Glomerular visceral epithelial cell (primary cell): ENCODE data around the gene LGALS4.
"Not testable (repeated sequence)": the region's sequence is repeated elsewhere in the genome, so short reads cannot be mapped to it uniquely, and the experiment has no call there.

Experiments
- DNase-seq: peaks from one replicate; pipeline ENCODE4 v3.0.0-alpha.2; 2016; ENCODE audit errors: extremely low spot score

LGALS4 gene

DNA sequence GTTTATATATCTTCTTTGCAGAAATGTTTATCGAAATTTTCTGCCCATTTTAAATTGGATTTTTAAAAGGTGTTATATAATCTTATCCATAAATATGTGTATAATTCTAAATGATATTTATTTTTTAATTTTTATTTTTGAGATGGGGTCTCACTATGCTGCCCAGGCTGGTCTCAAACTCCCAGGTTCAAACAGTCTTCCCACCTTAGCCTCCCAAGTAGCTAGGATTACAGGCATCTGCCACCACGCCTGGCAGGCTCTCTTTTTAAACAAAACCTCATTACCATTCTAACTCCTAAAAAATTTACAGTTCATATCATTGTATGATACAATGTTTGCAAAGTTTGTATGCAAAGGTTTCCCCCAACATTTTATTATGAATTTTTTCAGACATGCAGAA lies 16.6 kb downstream of the LGALS4 start:
- no peak for DNase-seq

DNA sequence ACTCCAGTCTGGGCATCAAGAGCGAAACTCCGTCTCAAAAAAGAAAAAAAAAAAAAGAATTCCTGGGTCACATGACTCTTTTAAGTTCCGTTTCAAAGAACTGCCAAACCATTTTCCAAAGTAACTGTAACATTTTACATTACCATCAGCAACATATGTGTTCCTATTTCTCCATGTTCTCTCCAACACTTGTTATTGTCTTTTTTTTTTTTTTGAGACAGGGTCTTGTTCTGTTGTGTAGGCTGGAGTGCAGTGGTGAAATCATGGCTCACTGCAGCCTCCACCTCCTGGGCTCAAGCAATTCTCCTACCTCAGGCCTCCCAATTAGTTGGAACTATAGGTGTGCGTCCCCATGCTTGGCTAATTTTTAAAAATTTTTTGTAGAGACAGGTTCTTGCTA lies 17.2 kb downstream of the LGALS4 start:
- DNase-seq = no peak

DNA sequence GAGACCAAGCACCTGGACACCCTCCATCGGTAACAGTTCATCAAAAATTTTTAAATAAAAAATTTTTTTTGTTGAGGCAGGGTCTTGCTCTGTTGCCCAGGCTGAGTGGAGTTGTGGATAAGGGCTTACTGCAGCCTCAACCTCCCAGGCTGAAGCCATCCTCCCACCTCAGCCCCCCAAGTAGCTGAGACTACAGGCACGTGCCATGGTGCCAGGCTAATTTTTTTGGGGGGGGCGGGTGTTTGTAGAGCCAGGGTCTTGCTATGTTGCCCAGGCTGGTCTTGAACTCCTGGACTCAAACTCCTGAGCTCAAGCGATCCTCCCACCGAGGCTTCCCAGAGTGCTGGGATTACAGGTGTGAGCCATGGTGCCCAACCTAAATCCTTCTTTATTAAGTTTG lies 19.1 kb downstream of the LGALS4 start:
- DNase-seq = no peak

DNA sequence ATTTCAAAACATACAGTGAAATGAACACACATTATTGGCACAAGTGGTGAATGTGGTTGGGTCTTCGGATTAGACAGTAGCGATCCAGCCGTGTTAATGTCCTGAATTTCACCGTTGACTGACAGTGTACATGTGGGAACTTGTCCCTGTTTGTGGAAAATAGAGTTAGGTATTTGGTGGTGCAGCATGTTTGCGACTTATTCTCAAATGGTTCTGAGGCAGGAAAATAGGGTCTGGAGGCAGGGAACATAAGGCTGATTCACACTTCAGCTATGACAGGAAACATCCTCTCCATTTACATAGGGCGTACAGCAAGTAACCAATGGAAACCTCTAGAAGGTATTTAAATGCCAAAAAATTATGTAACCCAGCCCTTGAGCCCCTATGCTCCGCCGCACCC lies 19.6 kb downstream of the LGALS4 start:
- DNase-seq = peak; percentile 16

DNA sequence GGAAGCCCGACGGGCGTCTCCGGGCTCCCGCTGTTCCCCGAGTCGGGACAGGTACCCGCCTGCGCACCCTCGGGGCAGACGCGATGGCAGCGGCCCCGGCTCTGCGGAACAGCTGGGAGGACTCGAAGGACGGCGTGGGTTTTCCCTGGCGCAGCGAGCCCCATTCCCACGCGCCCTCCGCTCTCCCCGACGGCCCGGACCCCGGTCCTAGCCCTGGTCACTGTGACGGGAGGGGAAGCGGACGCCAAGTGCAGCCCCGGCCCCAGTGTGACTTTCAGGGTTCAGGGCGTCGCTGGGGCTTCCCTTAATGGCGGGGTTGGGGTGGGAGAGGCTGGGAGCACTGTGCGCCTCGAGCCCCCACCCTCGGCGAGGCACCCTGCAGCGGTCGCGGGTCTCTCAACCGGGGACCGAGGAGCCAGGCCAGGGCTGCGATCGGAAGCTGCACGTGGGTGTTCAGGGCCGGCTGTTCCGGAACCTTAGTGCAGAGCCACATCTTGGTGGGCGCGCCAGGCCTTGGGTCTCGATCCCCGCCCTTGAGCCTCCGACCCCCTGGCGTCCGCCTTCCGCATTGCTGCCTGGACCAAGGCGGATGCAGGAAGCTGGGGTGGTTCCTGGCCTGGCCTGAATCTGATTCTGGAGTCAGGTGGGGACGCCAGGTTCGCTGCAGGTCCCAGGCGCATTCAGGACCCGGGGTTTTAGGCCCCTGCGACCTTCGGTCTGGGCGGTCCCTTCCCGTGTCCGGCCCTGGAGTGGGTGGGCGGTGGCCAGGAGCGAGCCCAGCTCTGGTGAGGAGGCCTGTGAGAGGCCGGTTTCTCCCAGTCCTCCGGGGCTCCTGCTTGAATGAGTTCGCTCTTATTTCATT lies 20.3 kb downstream of the LGALS4 start:
- no peak for DNase-seq

DNA sequence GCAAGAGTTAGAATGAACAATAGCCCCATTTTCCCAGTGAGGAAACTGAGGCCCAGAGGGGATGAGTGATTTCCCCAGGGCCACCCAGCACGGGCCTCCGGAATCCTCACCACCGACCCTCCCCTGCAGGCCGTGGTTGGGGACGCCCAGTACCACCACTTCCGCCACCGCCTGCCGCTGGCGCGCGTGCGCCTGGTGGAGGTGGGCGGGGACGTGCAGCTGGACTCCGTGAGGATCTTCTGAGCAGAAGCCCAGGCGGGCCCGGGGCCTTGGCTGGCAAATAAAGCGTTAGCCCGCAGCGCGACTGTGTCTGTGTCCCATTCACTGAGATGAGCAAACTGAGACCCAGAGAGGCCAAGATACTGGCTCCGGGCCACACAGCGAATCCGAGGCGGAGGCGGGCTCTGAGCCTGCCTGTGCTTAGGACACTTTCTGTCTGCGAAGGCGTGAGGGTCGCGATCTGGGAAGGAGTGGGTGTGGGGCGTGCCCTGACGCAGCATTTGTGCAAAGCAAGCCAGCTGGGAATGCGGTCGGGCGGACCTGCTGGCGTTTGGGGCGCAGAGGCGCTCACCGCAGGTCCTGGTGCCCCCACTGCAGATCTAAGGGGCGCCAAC lies 21.2 kb downstream of the LGALS4 start:
- not testable (repeated sequence) for DNase-seq

DNA sequence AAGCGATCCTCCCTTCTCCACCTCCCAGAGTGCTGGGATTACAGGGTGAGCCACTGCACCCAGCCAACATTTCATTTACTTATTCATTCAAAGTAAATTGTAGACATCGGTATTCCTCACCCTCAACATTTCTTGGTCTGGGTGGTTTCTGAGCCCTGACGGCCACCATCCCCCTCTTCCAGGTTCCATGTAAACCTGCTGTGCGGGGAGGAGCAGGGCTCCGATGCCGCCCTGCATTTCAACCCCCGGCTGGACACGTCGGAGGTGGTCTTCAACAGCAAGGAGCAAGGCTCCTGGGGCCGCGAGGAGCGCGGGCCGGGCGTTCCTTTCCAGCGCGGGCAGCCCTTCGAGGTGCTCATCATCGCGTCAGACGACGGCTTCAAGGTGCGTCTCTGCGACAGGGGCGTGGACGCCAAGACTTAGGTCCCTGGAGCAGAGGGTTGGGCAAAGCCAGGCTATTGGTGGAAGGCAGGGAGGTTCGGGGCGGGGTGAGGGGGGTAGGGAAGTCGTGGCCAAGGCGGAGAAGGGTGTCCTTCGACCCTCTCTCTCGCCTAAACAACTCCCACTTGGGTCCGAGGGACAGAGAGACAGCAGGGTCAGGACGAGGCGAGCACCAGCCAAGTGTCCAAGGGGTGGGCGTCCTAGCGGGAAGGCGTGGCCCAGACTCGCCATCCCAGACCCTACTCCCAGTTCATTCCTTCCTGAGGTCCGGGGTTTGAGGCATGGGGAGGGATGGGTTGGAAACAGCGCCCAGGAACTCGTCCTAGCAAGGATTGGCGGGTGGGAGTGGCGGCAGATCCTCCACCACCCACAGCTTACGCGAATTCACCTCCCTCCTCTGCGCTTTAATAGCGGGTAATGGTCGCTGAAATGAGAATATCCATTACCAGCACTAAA lies 22.0 kb downstream of the LGALS4 start:
- DNase-seq = not testable (repeated sequence)

DNA sequence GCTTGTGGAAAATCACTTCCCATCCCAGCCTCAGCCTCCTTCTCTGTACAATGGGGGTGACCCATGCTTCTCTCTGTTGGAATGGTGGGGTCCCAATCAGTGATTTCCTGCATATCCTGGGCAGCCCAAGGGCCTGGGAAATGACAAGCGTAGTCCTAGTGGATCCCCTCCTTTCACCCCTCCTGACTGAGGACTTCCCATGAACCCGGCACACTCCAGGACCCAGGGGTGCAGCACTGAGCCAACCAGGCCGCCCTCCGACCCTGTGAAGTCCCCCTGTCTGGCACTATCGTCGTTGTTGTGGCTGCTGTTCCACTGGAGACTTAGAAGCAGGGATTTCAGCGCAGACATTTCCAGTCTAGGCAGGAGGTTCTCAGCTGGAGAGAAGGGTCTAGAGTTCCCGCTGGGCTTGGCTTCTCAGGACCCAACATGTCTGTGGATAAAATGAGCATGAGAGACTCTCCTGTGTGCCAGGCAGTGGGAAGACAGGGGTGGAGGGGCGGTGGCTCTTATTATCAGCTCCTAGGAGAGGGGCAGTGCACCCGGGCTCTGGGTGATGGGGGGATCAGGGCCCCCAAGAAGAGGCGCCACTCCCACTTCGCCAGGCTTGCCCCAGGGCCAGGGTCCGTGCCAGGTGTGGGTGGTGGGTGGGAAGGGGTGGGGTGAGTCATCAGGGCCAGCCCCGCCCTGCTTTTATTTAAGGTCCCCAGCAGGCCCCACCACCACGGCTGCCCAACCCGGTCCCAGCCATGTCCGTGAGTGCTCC lies 24.1 kb downstream of the LGALS4 start, which contains the start of gene LGALS7B:
Gene LGALS7B (plus strand): TSS at position 723 of the 766 bp plus-strand sequence. CDS start 27 bp downstream, at position 750.
- DNase-seq = no peak

DNA sequence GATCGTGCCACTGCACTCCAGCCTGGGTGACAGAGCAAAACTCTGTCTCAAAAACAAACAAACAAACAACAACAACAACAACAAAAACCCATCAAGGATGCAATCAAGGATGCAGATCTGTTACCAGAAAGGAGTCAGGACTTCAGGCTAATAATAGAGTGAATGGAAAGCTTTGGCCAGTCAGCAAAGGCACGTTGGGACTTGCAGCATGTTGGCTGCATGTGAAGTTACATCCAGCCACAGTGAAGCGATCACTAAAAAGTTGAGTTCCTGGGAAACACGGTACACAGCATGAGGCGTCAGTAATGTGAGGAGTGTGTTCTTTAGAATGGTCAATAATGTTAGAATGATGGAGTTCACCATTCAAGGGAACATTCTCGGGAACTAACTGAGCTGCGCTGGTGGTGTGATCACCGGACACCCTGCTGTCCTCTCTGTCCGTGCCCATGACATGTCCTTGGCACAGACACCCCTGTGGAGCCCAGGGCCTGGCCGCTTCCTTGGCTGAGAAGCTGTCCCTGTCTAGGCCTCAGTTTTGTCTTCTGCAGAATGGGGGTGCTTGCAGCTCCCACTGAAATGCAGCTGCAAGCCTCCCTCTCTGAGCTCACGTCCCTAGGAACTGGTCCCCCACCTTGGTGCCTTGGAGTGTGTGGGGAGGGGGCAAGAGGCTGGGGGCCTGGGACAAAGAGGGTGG lies 26.0 kb downstream of the LGALS4 start:
- DNase-seq = no peak

DNA sequence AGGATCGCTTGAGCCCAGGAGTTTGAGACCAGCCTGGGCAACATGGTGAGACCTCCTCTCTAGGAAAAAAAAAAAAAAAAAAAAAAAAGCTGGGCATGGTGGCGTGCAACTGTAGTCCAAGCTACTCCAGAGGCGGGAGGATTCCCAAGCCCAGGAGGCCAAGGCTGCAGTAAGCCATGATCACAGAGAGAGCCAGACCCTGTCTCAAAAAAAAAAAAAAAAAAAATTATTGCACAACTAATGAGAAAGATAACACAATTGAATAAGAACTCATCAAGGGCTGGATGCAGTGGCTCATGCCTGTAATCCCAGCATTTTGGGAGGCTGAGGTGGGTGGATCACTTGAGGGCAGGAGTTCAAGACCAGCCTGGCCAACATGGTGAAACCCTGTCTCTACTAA lies 26.7 kb downstream of the LGALS4 start:
- DNase-seq = not testable (repeated sequence)

DNA sequence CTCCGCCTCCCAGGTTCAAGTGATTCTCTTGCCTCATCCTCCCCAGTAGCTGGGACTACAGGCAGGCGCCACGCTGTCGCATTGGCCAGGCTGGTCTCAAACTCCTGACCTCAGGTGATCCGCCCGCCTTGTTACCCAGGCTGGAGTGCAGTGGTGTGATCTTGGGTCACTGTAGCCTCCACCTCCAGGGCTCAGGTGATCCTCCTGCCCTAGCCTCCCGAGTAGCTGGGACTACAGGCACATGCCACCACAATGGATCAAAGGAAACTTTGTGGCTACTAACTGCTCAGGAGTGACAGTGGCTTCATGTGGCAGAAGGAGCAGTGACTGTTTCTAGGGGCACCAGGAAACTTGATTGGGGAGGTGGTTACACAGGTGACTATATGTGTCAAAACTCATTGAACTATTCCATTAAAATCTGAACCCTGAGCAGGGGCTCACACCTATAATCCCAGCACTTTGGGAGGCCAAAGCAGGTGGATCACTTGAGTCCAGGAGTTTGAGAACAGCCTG lies 27.5 kb downstream of the LGALS4 start:
- no peak for DNase-seq

DNA sequence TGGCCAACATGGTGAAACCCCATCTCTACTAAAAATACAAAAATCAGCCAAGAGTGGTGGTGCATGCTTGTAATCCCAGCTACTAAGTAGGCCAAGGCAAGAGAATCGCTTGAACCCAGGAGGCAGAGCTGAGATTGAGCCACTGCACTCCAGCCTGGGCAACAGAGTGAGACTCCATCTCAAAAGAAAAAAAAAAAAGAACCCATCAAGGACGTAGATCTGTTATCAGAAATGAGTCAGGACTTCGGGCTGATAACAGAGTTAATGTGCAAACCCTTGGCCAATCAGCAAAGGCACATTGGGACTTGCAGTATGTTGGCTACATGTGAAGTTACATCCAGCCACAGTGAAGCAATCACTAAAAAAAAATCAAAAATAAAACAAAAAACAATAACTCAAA lies 28.5 kb downstream of the LGALS4 start:
- DNase-seq = no peak

DNA sequence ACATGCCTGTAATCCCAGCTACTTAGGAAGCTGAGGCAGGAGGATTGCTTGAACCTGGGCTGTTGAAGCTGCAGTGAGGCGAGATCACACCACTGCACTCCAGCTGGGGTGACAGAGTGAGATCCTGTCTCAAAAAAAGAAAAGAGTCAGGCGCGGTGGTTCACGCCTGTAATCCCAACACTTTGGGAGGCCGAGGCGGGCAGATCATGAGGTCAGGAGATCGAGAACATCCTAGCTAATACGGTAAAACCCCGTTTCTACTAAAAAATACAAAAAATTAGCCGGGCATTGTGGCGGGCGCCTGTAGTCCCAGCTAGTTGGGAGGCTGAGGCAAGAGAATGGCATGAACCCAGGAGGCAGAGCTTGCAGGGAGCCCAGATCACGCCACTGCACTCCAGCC lies 30.5 kb downstream of the LGALS4 start:
- DNase-seq = not testable (repeated sequence)

DNA sequence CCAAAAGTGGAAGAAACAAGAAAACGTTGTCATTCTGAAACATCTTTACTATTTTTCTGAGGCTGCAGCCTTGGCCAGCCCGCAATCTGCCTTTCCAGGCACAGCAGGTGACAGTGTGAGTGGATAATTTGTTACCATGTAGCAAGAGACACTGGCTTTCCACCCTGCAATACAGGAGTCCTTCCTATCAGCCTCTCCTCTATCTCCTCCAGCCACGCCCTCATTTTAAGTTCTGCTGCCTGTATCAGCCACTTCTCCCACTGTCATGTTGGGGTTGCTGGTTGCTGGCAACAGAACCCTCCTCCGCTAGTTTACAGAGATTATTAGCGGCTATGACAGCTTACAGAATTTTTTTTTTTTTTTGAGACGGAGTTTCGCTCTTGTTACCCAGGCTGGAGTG lies 31.7 kb downstream of the LGALS4 start:
- no peak for DNase-seq

DNA sequence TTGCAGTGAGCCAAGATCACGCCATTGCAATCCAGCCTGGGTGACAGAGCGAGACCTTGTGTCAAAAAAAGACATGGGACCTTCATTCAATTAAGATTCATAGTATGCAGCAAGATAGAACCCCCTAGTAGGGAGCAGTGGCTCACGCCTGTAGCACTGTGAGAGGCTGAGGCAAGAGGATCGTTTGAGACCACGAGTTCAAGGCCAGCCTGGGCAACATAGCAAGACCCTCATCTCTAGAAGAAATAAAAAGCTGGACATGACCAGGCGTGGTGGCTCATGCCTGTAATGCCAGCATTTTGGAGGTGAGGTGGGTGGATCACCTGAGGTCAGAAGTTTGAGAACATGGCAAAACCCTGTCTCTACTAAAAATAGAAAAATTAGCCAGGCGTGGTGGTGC lies 32.3 kb downstream of the LGALS4 start:
- DNase-seq = no peak

DNA sequence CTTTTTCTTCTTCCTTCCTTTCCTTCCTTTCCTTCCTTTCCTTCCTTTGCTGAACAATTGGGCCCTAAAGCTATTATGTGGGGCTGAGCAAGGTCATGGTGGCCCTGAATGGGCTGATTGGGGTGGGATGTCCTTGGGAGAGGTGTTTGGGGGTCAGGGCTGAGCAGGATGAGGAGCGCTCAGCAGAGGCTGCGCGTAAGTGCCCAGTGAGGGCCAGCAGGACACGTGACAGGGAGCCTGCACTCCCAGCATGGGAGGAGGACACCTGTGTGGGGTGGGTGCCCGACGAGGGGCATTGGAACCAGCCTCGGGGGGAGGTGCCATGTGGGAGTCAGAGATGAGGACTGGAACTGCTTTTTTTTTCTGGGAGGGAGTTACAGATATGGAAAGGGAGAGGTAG lies 34.0 kb downstream of the LGALS4 start:
- DNase-seq = no peak

DNA sequence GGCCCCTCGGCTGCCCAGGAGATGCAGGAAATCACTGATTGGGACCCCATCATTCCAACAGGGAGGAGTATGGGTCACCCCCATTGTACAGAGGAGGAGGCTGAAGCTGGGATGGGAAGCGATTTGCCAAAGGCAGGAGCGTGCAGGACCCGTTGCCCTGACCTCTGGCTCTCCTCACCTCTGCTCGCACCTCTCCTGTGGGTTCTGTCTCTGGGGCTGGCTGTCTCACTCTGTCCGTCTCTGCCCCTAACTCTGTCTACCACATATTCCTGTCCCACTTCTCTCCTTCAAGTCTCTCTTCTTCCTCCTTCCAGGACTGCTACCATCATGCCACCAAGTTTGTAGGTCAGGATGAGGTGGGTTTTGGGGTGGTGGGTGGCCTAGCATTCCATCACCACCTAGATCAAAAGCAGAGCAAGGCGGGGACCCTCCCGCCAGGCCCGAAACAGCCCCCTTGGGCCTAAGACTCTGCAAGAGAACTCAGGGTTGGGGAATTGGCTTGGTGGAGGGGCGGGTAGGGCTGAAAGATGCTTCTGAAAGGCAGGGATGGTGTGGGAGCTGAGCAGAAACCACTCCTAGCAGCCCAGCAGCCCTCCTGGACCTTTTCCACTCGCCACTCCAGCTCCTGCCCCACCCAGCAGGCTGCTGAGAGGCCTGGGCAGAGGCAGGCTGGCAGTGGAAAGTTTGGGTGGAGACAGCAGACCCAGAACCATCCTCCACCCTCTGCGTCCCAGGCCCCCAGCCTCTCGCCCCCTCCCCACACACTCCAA lies 38.4 kb downstream of the LGALS4 start:
- no peak for DNase-seq

DNA sequence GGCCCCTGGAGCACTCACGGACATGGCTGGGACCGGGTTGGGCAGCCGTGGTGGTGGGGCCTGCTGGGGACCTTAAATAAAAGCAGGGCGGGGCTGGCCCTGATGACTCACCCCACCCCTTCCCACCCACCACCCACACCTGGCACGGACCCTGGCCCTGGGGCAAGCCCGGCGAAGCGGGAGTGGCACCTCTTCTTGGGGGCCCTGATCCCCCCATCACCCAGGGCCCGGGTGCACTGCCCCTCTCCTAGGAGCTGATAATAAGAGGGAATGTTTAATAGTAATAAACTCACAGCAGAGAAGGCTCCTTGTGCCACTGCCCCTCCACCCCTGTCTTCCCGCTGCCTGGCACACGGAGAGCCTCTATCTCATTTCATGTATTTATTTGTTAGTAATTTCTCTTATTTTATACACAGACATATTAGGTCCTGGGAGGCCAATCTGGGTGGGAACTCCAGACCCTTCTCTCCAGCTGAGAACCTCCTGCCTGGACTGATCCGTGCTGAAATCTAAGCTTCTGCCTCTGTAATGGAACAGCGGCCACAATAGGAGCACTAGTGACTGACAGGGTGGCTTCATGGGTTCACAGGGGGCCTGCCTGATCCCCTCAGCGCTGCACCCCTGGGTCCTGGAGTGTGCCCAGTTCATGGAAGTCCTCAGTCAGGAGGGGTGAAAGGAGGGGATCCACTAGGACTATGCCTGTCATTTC lies 39.1 kb downstream of the LGALS4 start, which contains the start of gene LGALS7:
Gene LGALS7 (minus strand): TSS at position 49 of the 709 bp plus-strand sequence. CDS start 25 bp downstream, at position 24.
- no peak for DNase-seq

DNA sequence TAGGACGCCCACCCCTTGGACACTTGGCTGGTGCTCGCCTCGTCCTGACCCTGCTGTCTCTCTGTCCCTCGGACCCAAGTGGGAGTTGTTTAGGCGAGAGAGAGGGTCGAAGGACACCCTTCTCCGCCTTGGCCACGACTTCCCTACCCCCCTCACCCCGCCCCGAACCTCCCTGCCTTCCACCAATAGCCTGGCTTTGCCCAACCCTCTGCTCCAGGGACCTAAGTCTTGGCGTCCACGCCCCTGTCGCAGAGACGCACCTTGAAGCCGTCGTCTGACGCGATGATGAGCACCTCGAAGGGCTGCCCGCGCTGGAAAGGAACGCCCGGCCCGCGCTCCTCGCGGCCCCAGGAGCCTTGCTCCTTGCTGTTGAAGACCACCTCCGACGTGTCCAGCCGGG lies 41.2 kb downstream of the LGALS4 start:
- not testable (repeated sequence) for DNase-seq
